ENCODE results near the gene GOLGA6L2.

- TF ChIP-seq ZNF274 (IDR thresholded peaks at IDR 0.05; ENCODE audit: low read depth, low read length) (no peak), YY1 (IDR thresholded peaks at IDR 0.05; ENCODE audit: insufficient read depth, insufficient read length) (no peak)
These were observed 6.4 kb downstream of the GOLGA6L2 start for GRCh38 chr15:23440596-23440995.

All from NT2/D1 (cell line).